Activated CD8-positive, alpha-beta memory T cell treated with anti-CD3 and anti-CD28 coated beads, Interleukin-2, amount 10 ng/mL, durations not matched to agents 7 days and 5 days (primary cell): Measurements from ENCODE around the gene MACROD2. TPM values are rescaled to one million over a fixed set of nuclear protein-coding genes. Genes with fewer than 3 reads are reported as not detected.
"Not testable (repeated sequence)": the region's sequence is repeated elsewhere in the genome, so short reads cannot be mapped to it uniquely, and the experiment has no call there.

Experiments used
- ATAC-seq: fragments of 150-1000 bp; cut with Tn5 transposase; one replicate; pipeline ENCODE4 v1.10.0; 2021; ENCODE audit warnings: moderate library complexity
- CTCF ChIA-PET: fragments of 350-600 bp; sonication (Branson Sonifier 250); formaldehyde crosslinking; loops from one replicate; lab custom pipeline; 2021; ENCODE audit warnings: antibody characterized with exemption; lab: Charles Lee
- DNase-seq: peaks from one replicate; pipeline ENCODE4 v3.0.0-alpha.2; 2020
- H3K27ac Mint-ChIP-seq: one replicate; pipeline ENCODE4 v1.8.0; 2021; ENCODE audit warnings: mild to moderate bottlenecking, mixed read lengths
- H3K27me3 Mint-ChIP-seq: one replicate; pipeline ENCODE4 v1.8.0; 2021; ENCODE audit warnings: mixed read lengths
- H3K36me3 Mint-ChIP-seq: one replicate; pipeline ENCODE4 v1.8.0; 2021; ENCODE audit warnings: mild to moderate bottlenecking, mixed read lengths
- H3K4me1 Mint-ChIP-seq: one replicate; pipeline ENCODE4 v1.8.0; 2021; ENCODE audit warnings: mixed read lengths
- H3K4me3 Mint-ChIP-seq: one replicate; pipeline ENCODE4 v1.8.0; 2021; ENCODE audit warnings: mild to moderate bottlenecking, moderate library complexity, mixed read lengths
- H3K9me3 Mint-ChIP-seq: one replicate; pipeline ENCODE4 v1.8.0; 2022; ENCODE audit warnings: low read depth, mixed read lengths
- total RNA-seq, 2 experiments: library from RNA; stranded (reverse); gene quantifications; one replicate each; pipeline ENCODE4 v1.2.3, GENCODE V29; 2021

Gene MACROD2
- total RNA-seq, 2 experiments from 2014 or later = not detected

DNA sequence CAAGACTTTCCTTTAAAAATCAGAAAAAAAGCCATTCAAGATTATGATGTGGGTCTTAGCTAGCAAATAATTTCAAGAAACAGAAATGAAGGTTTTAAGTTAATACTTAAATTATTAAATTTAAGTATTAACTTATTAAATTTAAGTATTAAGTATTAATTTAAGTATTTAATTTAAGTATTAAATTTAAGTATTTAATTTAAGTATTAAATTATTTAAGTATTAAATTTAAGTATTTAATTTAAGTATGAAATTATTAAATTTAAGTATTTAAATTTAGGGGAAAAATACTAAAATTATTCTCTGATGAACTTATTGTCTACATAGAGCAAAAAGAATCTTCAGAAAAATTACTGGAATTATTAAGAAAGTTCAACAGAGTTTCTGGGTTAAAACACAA is 1171.4 kb downstream of the MACROD2 start:
- CTCF ChIA-PET = no interaction called here
- peaks cover 2% of the 10 kb centered on the region for H3K4me1 Mint-ChIP-seq
- ATAC-seq = no peak

DNA sequence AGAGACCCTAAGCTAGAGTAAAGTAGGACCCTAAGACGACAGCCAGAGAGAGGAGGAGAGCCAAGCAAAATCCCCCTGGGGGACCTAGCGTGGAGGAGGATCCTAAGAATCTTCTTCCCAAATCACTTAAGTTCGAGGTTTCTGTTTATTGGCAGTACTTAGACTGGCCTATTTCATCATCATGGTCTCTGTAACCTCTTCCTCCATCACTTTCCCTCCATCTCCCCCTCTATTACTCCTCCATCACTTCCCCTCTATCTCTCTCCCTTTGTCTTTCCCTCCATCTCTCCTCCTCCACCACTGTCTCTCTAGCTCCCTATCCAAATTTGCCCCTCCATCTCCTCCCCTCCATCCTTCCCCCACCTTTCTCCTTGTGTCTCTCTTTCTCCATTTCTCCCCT is 1175.7 kb downstream of the MACROD2 start:
- CTCF ChIA-PET = no interaction called here
- no peak for ATAC-seq

More for the DNA sequence above, 1171.4 kb downstream of the MACROD2 start:
- Mint-ChIP-seq H3K9me3 (peaks cover 4% of the 10 kb centered on the region), H3K4me3 (no peak overlapping the region), H3K36me3 (no peaks in the 10 kb centered on the region), H3K27ac (no peak overlapping the region), H3K27me3 (no peaks in the 10 kb centered on the region)
- no peak for DNase-seq

DNA sequence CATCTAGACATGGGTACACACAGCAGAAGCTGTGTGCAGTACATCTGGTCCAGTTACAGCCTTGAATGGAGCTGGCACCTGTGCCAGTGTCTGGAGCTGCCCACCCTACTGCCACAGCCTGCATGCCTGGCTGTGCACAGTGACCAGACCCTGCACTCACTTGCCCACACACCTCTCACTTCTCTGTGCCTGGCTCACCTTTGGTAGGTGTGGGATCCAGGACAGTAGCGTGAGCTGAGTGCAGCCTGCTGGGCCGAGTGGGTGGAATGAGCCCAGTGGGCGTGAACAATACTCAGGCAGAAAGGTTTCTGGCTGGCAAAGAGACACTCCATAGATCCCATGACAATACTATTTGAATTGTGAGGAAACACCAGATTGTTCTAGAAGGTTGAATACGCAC is 1181.6 kb downstream of the MACROD2 start:
- DNase-seq (no peak), ATAC-seq (no peak)
- Mint-ChIP-seq H3K27me3 (no peaks in the 10 kb centered on the region), H3K27ac (no peak overlapping the region), H3K9me3 (peaks cover 11% of the 10 kb centered on the region), H3K36me3 (peaks cover 1% of the 10 kb centered on the region), H3K4me1 (no peaks in the 10 kb centered on the region), H3K4me3 (no peak overlapping the region)
- CTCF ChIA-PET = no interaction called here

More for the DNA sequence above, 1175.7 kb downstream of the MACROD2 start:
- H3K4me1 Mint-ChIP-seq = no peaks in the 10 kb centered on the region
- H3K9me3 Mint-ChIP-seq = peaks cover 4% of the 10 kb centered on the region
- H3K27ac Mint-ChIP-seq = no peak overlapping the region
- DNase-seq = no peak
- H3K36me3 Mint-ChIP-seq = peaks cover 1% of the 10 kb centered on the region
- no peak overlapping the region for H3K4me3 Mint-ChIP-seq
- no peaks in the 10 kb centered on the region for H3K27me3 Mint-ChIP-seq

DNA sequence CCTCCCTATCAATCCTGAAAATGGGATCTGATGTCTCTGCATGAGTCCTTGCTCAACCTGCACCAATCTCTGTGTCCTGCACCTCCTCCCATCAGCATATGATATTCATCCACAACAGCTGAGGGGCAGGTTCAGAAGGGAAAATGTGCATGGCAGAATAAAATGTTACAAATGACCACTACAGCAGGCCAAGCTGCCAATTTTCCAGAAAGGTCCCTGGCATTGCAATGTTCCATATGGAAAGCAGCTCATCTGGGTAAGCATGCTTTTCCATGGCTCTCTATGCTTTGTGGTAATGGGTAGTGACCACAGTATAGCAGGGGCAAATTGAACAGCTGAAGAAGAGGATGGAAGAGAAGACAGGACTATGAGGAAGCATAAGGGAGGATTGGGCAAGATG is 1183.3 kb downstream of the MACROD2 start:
- Mint-ChIP-seq H3K4me3 (no peak overlapping the region), H3K36me3 (peaks cover 1% of the 10 kb centered on the region), H3K27ac (no peak overlapping the region), H3K4me1 (no peaks in the 10 kb centered on the region), H3K9me3 (peaks cover 16% of the 10 kb centered on the region), H3K27me3 (no peaks in the 10 kb centered on the region)
- CTCF ChIA-PET = no interaction called here
- DNase-seq (no peak), ATAC-seq (no peak)

DNA sequence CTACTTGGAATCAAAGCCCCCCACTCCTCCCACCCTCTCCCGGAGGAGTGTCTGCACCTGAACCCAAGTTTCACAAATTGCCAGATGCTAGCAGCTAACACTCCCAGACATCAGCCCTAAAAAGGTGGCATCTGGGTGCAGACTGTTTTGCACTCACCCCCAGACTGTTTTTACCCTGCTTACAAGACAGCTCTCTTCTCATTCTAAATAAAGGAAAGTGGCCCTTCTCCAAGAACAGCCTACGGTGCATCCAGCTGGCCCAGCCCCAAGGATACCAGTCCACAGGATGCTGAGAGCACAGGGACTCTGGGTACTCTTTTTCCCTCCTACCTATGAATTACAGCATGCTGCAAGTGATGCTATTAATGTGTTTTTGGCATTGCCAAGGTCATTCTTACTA is 1184.1 kb downstream of the MACROD2 start:
- Mint-ChIP-seq H3K4me1 (no peaks in the 10 kb centered on the region), H3K27me3 (no peaks in the 10 kb centered on the region), H3K4me3 (no peak overlapping the region), H3K9me3 (peaks cover 16% of the 10 kb centered on the region), H3K36me3 (peaks cover 1% of the 10 kb centered on the region), H3K27ac (no peak overlapping the region)
- CTCF ChIA-PET = no interaction called here
- ATAC-seq (no peak), DNase-seq (no peak)

DNA sequence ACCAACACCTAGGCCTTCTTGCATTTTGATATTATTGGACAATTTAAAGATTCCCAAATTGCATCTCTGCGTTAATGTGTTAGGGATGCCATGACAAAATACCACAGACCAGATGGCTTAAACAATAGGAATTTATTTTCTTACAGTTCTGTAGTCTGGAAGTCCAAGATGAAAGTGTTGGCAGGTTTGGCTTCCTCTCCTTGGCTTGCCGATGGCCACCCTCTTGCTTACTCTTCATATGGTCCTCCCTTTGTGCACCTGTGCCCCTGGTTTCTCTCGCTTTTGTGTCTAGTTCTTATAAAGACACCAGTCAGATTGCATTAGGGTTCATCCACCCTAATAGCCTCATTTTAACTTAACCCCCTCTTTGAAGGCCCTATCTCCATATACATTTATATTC is 1184.5 kb downstream of the MACROD2 start:
- DNase-seq = no peak
- CTCF ChIA-PET = no interaction called here
- peaks cover 16% of the 10 kb centered on the region for H3K9me3 Mint-ChIP-seq
- H3K36me3 Mint-ChIP-seq = peaks cover 1% of the 10 kb centered on the region
- H3K4me1 Mint-ChIP-seq = no peaks in the 10 kb centered on the region
- no peak overlapping the region for H3K27ac Mint-ChIP-seq
- H3K27me3 Mint-ChIP-seq = no peaks in the 10 kb centered on the region
- ATAC-seq = no peak
- H3K4me3 Mint-ChIP-seq = no peak overlapping the region

DNA sequence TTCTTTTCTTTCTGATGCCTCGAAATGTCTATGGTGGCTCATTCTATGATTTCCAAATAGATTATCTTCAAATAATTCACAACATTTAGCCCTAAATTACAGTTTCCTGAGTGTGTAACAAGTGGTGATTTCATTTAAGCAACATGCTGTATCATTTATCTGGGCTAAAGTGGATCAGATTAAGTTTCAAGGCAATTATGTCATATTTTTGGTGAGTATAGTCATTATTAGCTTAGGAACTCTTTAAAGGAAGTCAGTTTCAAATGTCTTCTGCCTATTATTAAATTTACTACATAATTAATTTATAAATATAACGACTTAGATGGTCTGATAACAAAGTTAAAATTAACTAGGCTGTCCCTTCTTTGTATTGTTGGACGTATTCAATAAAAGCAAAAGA is 1190.0 kb downstream of the MACROD2 start:
- ATAC-seq (no peak), DNase-seq (no peak)
- Mint-ChIP-seq H3K9me3 (peaks cover 6% of the 10 kb centered on the region), H3K27ac (no peak overlapping the region), H3K4me1 (no peaks in the 10 kb centered on the region), H3K36me3 (no peaks in the 10 kb centered on the region), H3K27me3 (no peaks in the 10 kb centered on the region), H3K4me3 (no peak overlapping the region)
- CTCF ChIA-PET = no interaction called here

DNA sequence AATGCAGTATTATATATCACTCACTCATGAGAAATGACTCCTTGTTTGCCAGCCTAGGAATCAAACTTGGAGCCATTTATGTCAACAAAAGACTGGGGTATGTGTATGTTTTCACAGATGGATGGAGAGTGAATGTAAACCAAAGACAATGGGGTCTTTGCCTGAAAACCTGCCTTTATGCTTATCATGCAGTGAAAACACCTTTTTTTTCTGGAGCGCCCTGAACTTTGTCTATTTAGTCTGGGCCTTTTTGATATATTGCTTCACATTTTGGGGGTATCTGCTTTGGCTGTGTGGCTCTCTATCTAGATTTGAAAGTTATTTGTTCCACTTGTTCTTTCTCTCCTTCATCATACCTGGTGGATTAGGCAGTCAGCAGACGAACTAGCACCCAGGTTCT is 1190.6 kb downstream of the MACROD2 start:
- H3K4me1 Mint-ChIP-seq = no peaks in the 10 kb centered on the region
- no peak overlapping the region for H3K4me3 Mint-ChIP-seq
- no peaks in the 10 kb centered on the region for H3K36me3 Mint-ChIP-seq
- ATAC-seq (no peak), DNase-seq (no peak)
- CTCF ChIA-PET = no interaction called here
- H3K27me3 Mint-ChIP-seq = no peaks in the 10 kb centered on the region
- H3K27ac Mint-ChIP-seq = no peak overlapping the region
- peaks cover 6% of the 10 kb centered on the region for H3K9me3 Mint-ChIP-seq

DNA sequence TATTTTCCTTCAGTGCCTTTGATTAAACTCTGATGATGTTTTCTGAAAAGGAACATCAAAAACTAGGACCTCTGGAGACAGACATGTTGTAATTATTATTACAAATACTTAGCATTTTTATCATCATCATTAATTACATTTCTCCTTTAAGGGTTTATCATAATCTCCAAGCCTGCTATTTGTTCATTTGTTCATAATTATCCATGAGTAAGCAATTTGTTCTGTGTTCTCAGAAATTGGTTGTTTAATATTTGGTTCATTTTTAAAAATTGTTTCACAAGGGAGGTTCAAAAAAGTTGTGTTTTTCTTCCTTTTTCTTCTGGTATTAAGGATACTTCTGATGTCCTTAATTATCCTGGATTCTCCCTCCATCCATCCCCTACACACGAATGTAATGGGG is 1192.3 kb downstream of the MACROD2 start:
- H3K9me3 Mint-ChIP-seq = peaks cover 4% of the 10 kb centered on the region
- no peak overlapping the region for H3K27ac Mint-ChIP-seq
- H3K4me3 Mint-ChIP-seq = no peak overlapping the region
- DNase-seq = no peak
- H3K36me3 Mint-ChIP-seq = no peaks in the 10 kb centered on the region
- ATAC-seq = no peak
- no peaks in the 10 kb centered on the region for H3K27me3 Mint-ChIP-seq
- CTCF ChIA-PET = no interaction called here
- H3K4me1 Mint-ChIP-seq = no peaks in the 10 kb centered on the region

DNA sequence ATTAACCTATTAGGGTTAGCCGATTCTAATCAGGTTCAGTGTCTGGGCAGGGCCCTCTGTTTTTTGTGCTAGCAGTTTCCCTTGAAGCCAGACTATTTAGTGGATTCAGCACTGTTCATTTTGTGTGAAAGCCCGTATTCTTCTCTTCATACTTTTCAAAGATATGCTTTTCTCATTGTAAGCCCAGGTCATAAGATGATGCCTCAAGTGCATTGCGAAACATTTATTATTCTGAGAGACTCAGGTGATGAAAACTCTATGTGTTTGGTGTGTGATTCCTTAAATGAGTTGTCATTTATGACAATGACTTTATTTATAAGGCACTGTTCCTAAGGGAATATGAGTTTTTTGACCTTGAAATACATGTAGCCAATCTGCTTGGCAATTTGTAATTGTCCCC is 1193.1 kb downstream of the MACROD2 start:
- Mint-ChIP-seq H3K27ac (no peak overlapping the region), H3K9me3 (no peaks in the 10 kb centered on the region), H3K27me3 (no peaks in the 10 kb centered on the region), H3K4me3 (no peak overlapping the region), H3K4me1 (no peaks in the 10 kb centered on the region), H3K36me3 (no peaks in the 10 kb centered on the region)
- no peak for DNase-seq
- ATAC-seq = no peak
- CTCF ChIA-PET = no interaction called here

DNA sequence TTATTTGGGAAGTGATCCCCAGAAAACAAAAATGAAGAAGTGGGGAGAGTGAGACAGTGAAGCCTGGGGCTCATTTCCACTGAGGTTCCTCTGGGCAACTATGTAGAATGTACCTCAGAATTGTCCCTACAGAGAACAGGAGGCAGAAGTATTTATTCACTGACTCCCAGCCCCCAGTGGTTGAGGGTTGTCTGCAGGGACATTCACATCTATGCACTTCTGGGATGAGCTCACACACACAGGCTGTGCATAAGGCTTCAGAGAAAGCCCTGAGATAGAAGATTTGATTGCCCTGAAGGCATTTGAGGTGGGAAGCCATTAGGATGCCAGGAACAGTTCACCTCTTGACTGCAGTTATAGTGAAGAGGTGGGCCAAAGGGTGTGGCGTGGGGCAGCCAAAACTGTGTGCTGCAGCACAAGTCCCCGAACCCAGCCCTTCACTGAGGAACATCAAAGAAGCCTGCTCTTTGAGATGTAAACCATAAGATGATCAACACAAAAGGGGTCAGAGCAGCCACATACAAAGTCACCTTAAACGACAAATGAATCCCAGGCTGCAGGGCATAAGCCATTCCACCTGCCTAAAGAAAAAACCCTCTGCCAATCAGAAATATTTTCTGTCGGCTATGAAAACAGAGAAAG is 1195.9 kb downstream of the MACROD2 start:
- no peak for DNase-seq
- H3K27ac Mint-ChIP-seq = no peak overlapping the region
- no peaks in the 10 kb centered on the region for H3K27me3 Mint-ChIP-seq
- no peak overlapping the region for H3K4me3 Mint-ChIP-seq
- H3K4me1 Mint-ChIP-seq = no peaks in the 10 kb centered on the region
- CTCF ChIA-PET = no interaction called here
- peaks cover 4% of the 10 kb centered on the region for H3K9me3 Mint-ChIP-seq
- no peak for ATAC-seq
- H3K36me3 Mint-ChIP-seq = no peaks in the 10 kb centered on the region

DNA sequence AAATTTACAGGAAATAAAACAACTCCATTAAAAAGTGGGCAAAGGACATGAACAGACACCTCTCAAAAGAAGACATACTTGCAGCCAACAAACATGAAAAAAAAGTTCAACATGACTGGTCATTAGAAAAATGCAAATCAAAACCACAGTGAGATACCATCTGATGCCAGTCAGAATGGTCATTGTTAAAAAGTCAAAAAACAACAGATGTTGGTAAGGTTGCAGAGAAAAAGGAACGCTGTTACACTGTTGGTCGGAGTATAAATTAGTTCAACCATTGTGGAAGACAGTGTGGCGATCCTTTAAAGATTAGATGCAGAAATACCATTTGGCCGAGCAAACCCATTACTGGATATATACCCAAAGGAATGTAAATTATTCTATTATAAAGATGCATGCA is 1200.1 kb downstream of the MACROD2 start:
- Mint-ChIP-seq H3K27ac (no peak overlapping the region), H3K36me3 (no peaks in the 10 kb centered on the region), H3K9me3 (peaks cover 6% of the 10 kb centered on the region), H3K4me3 (no peak overlapping the region), H3K4me1 (no peaks in the 10 kb centered on the region), H3K27me3 (no peaks in the 10 kb centered on the region)
- DNase-seq (no peak), ATAC-seq (no peak)
- CTCF ChIA-PET = no interaction called here

DNA sequence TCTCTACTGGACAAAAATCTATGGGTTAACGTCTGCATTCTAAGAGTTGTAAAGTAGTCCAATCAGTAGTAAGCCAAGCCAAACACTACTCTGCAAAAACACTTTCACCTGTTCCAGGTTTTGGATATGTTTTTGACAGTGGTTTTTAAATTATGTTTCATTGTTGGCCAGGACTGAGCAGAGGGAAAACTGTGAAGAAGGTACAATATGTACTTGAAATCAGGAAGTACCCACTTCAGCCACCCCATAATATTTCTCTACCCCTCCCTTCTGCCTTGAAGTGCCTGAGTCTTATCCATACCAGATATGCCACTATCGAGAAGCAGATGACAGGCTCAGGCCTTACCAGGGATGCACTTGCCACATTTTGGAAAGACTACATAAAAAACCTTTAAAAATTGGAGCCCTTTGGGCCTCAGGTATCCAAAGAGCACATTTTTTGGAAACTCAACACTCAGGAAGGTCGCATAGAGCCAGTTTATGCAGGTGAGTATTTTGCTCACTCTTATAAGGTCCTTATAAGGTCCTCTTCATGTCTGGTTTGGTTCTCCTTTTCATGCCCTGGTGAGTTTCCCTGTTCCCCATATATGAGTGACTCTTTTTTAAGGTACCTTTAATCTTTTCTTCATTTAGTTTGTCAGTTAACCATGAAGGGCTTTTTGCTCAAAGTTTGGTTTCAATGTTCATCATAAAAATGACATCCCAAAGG is 1201.4 kb downstream of the MACROD2 start:
- DNase-seq = no peak
- Mint-ChIP-seq H3K4me3 (no peak overlapping the region), H3K36me3 (no peaks in the 10 kb centered on the region), H3K27ac (no peak overlapping the region), H3K9me3 (peaks cover 6% of the 10 kb centered on the region), H3K4me1 (no peaks in the 10 kb centered on the region), H3K27me3 (no peaks in the 10 kb centered on the region)
- CTCF ChIA-PET = no interaction called here
- ATAC-seq = no peak

DNA sequence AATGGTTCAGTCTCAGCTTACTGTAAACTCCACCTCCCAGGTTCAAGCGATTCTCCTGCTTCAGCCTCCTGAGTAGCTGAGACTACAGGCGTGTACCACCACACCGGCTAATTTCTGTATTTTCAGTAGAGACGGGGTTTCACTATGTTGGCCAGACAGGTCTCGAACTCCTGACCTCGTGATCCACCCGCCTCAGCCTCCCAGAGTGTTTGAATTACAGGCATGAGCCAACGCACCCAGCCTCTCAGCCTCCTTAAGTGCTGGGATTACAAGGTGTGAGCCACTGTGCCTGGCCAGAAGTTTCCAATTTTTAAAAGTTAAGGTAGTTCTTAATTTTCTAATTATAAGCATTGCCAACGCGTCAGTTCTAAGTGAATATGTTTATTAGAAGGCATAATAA is 1202.7 kb downstream of the MACROD2 start:
- not testable (repeated sequence) for ATAC-seq, H3K27ac Mint-ChIP-seq

More for the DNA sequence above, 1202.7 kb downstream of the MACROD2 start:
- DNase-seq, H3K4me1 Mint-ChIP-seq, H3K27me3 Mint-ChIP-seq, CTCF ChIA-PET, H3K9me3 Mint-ChIP-seq, H3K4me3 Mint-ChIP-seq, H3K36me3 Mint-ChIP-seq: not testable (repeated sequence)
